Activated CD8-positive, alpha-beta memory T cell treated with anti-CD3 and anti-CD28 coated beads for 36 hours (primary cell): ENCODE measurements around the gene TMEM176B. TPM values are rescaled to one million over a fixed set of nuclear protein-coding genes. Genes with fewer than 3 reads are reported as not detected.
"Not testable (repeated sequence)": the region's sequence is repeated elsewhere in the genome, so short reads cannot be mapped to it uniquely, and the experiment has no call there.

Experiments
- CTCF ChIA-PET: fragments of 350-600 bp; sonication (Branson Sonifier 250); formaldehyde crosslinking; loops from one replicate; lab custom pipeline; 2021; ENCODE audit warnings: antibody characterized with exemption; lab: Charles Lee
- POLR2A ChIA-PET: fragments of 350-600 bp; sonication (Branson Sonifier 250); formaldehyde crosslinking; loops from one replicate; lab custom pipeline; 2021; ENCODE audit warnings: antibody characterized with exemption; lab: Charles Lee
- total RNA-seq, 2 experiments: library from RNA; stranded (reverse); gene quantifications; one replicate each; pipeline ENCODE4 v1.2.3, GENCODE V29; 2021

Gene TMEM176B
- total RNA-seq, 2 experiments from 2014 or later: not detected

- POLR2A ChIA-PET: no interaction called here
These were observed 24.4 kb upstream of the TMEM176B start for GRCh38 chr7:150824379-150825177.

DNA sequence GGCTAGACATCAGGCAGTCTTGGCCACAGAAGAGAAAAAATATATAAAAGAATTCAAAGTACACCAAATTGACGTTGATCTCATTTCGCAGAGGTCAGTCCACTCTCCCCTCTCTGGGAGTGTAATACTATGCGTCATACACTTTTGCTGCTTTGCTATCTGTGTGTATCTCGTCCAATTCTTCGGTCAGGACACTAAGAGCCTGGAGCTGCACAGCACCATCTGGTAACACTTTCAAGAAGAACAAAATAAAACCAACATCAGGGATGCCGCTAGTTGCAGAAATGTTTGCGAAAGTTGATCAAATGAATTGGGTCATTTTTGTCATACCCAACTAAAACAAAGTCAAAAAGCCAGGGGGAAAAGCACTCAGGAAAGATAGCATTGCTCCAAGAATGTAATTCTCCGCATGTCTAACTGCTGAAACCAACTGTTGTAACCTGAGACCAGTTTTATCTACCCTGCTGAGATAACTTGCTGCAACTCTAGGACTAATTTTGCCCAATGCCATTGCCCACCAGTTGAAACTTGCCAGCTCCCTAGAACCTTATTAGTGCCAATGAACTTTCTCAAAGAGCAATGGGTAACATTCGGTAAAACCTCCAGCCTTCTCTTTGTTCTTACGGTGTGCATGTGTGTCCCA is 23.4 kb upstream of the TMEM176B start:
- POLR2A ChIA-PET: no interaction called here

More at GRCh38 chr7:150824379-150825177, 24.4 kb upstream of the TMEM176B start:
- CTCF ChIA-PET: interaction anchor here (0.6 kb wide), 1 partner anchor 283 kb away, joined by 4 read pairs; no protein-coding TSS in a partner anchor

GRCh38 chr7:150823043-150823442 is 22.9 kb upstream of the TMEM176B start:
- POLR2A ChIA-PET: no interaction called here
- CTCF ChIA-PET: no interaction called here

More for the DNA sequence above, 23.4 kb upstream of the TMEM176B start:
- CTCF ChIA-PET: no interaction called here

GRCh38 chr7:150820578-150821198 is 20.5 kb upstream of the TMEM176B start:
- POLR2A ChIA-PET: no interaction called here
- CTCF ChIA-PET: no interaction called here

- ChIA-PET POLR2A (no interaction called here), CTCF (no interaction called here)
These were observed 20.0 kb upstream of the TMEM176B start for GRCh38 chr7:150820148-150820547.

GRCh38 chr7:150818971-150819370 is 18.8 kb upstream of the TMEM176B start:
- ChIA-PET CTCF (interaction anchor here (0.6 kb wide), 1 partner anchor 40 kb away, joined by 4 read pairs; no protein-coding TSS in a partner anchor), POLR2A (interaction anchor here (0.6 kb wide), 1 partner anchor 63 kb away, joined by 3 read pairs; no protein-coding TSS in a partner anchor)

- CTCF ChIA-PET: no interaction called here
- POLR2A ChIA-PET: no interaction called here
These were observed 14.3 kb upstream of the TMEM176B start for GRCh38 chr7:150814328-150815001.

DNA sequence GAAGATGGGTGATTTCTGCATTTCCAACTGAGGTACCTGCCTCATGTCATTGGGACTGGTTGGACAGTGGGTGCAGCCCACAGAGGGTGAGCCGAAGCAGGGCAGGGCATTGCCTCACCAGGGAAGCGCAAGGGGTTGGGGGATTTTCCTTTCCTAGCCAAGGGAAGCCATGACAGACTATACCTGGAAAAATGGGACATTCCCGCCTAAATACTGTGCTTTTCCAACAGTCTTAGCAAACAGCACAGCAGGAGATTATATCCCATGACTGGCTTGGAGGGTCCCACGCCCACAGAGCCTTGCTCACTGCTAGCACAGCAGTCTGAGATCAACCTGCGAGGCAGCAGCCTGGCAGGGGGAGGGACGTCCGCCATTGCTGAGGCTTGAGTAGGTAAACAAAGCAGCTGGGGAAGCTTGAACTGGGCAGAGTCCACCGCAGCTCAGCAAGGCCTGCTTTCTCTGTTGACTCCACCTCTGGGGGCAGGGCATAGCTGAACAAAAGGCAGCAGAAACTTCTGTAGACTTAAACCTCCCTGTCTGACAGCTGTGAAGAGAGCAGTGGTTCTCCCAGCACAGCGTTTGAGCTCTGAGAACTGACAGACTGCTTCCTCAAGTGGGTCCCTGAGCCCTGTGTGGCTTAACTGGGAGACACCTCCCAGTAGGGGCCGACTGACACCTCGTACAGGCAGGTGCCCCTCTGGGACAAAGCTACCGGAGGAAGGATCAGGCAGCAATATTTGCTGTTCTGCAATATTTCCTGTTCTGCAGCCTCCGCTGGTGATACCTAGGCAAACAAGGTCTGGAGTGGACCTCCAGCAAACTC is 7.7 kb upstream of the TMEM176B start:
- POLR2A ChIA-PET: not testable (repeated sequence)
- CTCF ChIA-PET: interaction anchor here (1.3 kb wide), 1 partner anchor 70 kb away, joined by 3 read pairs; no protein-coding TSS in a partner anchor

DNA sequence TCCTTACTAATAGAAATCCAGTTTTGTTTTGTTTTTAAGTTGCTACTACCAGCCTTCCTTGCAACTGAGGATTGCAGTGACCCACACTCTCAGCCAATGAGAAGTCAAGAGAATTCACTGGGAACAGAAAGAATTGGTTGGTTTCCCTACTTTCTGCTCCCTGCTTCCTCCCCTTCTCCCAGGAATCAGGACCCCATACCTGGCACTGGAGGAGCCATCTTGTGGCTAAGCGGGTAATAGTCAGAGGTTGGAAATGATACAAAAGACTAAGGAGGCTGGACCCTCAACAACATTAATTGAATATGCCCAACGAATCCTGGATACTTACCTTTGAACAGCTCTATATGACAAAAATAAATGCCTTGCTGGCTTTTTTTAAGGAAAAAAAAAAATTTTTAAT is 6.7 kb upstream of the TMEM176B start:
- POLR2A ChIA-PET: no interaction called here

DNA sequence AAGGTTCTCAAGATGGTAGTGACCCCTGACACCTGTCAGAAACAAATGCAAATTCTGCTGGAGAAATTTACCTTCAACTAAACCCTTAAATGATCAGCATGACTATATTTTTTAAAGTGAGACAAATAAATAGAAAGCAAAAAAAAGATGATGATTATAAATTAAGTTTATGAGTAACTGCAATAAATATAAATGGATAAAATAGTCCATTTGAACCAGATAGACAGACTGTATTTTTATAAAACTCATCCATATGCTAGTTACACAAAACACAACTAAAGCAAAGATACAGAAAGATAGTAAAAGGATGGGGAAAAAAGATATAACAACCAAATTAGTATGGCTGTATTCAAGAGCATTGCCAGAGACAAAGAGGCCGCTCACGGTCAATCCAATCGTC is 6.3 kb upstream of the TMEM176B start:
- POLR2A ChIA-PET: no interaction called here

More for the DNA sequence above, 6.7 kb upstream of the TMEM176B start:
- CTCF ChIA-PET: interaction anchor here (1.3 kb wide), 1 partner anchor 70 kb away, joined by 3 read pairs; no protein-coding TSS in a partner anchor

DNA sequence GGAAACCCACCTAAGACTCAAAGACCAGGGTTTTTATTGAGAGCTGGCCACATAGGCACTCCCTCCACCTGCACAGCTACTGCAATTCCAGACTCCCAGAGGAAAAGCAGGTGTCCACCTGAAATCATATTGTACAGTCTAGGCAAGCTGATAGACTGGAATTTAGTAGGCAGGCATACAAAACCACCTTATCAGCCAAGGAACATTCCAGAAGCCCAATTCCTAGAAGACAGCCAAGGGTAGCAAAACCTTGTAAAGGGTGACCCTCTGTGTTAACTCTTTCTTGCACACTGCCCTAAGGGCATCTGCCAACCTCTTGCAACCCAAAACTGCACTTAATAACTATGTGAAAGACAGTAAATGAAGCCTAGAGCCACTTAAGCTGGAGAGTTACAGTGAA is 5.7 kb upstream of the TMEM176B start:
- CTCF ChIA-PET: no interaction called here
- POLR2A ChIA-PET: no interaction called here

More for the DNA sequence above, 6.3 kb upstream of the TMEM176B start:
- CTCF ChIA-PET: no interaction called here

DNA sequence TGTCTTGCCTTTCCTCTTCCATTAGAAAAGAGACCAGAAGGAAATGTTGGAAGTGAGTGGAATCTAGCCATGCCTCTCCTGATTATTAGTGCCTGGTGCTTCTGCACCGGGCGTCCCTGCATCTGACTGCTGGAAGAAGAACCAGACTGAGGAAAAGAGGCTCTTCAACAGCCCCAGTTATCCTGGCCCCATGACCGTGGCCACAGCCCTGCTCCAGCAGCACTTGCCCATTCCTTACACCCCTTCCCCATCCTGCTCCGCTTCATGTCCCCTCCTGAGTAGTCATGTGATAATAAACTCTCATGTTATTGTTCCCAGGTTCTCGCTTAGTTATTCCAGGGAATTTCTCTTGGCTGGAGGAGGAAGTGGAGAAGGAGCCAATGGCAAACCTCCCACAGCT is 4.6 kb upstream of the TMEM176B start:
- ChIA-PET CTCF (no interaction called here), POLR2A (no interaction called here)

DNA sequence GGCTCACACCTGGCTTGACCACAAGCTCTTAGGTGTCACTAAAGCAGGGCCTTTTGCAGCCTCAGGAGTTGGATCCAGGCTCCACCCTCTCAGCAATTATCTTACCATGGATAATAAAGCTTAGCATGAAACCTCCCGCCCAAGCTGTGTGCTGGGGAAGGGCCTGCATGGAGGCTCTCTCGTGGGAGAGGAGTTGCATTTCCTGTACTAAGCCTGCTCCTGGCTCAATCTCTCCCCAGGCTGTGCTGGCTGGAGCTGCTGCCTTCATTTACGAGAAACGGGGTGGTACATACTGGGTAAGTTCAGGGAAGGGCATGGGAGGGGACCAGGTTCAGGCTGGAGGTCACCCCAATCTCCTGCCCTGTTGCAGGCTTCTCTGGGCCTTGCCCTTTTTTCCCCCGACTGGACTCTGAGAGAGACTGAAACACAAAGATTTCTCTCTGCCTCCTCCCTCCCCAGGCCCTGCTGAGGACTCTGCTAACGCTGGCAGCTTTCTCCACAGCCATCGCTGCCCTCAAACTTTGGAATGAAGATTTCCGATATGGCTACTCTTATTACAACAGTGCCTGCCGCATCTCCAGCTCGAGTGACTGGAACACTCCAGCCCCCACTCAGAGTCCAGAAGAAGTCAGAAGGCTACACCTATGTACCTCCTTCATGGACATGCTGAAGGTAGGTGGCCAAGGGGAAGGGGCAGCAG is 3.1 kb upstream of the TMEM176B start:
- ChIA-PET CTCF (no interaction called here), POLR2A (no interaction called here)

GRCh38 chr7:150801946-150802771 is 2.0 kb upstream of the TMEM176B start:
- ChIA-PET POLR2A (no interaction called here), CTCF (no interaction called here)

GRCh38 chr7:150801242-150801945 is 1.2 kb upstream of the TMEM176B start:
- POLR2A ChIA-PET: no interaction called here

DNA sequence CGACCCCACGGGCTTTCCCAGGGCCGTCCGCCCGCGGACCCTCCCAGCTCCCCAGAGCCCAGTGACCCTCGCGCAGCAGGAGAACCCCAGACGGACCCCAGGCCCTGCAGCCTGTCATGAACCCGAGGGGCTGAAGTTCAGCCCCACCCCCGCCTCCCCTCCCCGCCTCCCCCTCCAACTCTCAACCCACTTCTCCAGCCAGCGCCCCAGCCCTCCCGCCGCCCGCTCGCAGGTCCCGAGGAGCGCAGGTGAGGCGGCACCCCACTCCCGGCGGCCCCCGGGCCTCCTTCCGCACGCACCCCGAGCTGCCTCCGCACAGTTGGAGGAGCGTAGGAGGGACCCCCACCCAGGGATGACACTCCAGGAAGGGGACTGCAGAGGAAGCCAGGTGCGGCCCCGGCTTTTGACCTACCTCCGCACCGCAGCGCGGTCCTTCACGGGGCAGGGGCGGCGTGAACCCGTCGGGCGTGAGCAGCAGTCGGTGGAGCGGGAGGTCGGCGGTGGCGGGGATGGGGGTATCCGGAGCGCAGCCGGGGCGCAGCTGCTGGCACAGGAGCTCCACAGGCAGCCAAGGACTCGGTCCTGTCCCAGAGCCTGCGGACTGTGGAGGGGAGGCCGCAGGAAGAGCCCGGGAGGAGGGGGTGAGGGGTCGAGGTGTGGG is 547 bp upstream of the TMEM176B start, which contains the start of gene TMEM176A:
TMEM176A (plus strand) TSS at position 189 of the 661 bp plus-strand sequence. CDS start 782 bp downstream, outside the sequence.
- POLR2A ChIA-PET: no interaction called here
- CTCF ChIA-PET: no interaction called here

More at GRCh38 chr7:150801242-150801945, 1.2 kb upstream of the TMEM176B start:
- CTCF ChIA-PET: no interaction called here
